WTC11 (cell line): Measurements from ENCODE around the gene CYYR1.

Source experiments
- KAT7 ChIP-seq: sonication (generic); formaldehyde crosslinking; IDR thresholded peaks from 2 replicates; pipeline ENCODE4 v1.8.1; 2023; ENCODE audit warnings: missing genetic modification reagents, mild to moderate bottlenecking, borderline replicate concordance
- MYBL2 ChIP-seq: sonication (generic); formaldehyde crosslinking; IDR thresholded peaks from 2 replicates; pipeline ENCODE4 v1.8.1; 2023; ENCODE audit warnings: mild to moderate bottlenecking, moderate library complexity, missing genetic modification reagents
- RORB ChIP-seq: fragments of 250-450 bp; sonication (Bioruptor Pico); IDR thresholded peaks from 2 replicates; pipeline ENCODE4 v1.9.0; 2021; ENCODE audit warnings: mild to moderate bottlenecking

- TF ChIP-seq MYBL2 (CRISPR knock-in tag) (no peak), KAT7 (CRISPR knock-in tag) (no peak), RORB (no peak)
Observed at GRCh38 chr21:26448751-26449150, 124.3 kb downstream of the CYYR1 start.
